Gastrocnemius medialis (tissue), 4 donors: ENCODE measurements around the gene NRCAM. TPM values are rescaled to one million over a fixed set of nuclear protein-coding genes. Genes with fewer than 3 reads are reported as not detected.

Source experiments
- ATAC-seq, 2 donors: fragments of 150-250 bp; one replicate each; pipeline ENCODE4 v1.9.1; 2016
- DNase-seq, 2 donors: peaks; one replicate each; pipeline ENCODE4 v3.0.0-alpha.2; 2019
- H3K27ac ChIP-seq, 4 donors: fragments of 200-600 bp; sonication (generic); 1 replicate in 1 of 4; 2 replicates in 3 of 4; pipeline ENCODE4 v1.5.1; 2016 to 2018; ENCODE audit warnings: mild to moderate bottlenecking in 2 of 4, moderate library complexity in 1 of 4
- H3K27me3 ChIP-seq, 3 donors: fragments of 200-600 bp; sonication (generic) in 2 of 3; 1 replicate in 1 of 3; 2 replicates in 2 of 3; pipeline versions ENCODE4 v1.5.1 to v1.6.0; 2016 to 2019; ENCODE audit warnings: mild to moderate bottlenecking in 1 of 3, moderate library complexity in 1 of 3
- H3K36me3 ChIP-seq, 2 donors: fragments of 200-600 bp; sonication (generic) in 1 of 2; one replicate each; pipeline ENCODE4 v1.5.1; 2017 to 2018
- H3K4me1 ChIP-seq, 2 donors: fragments of 200-600 bp; sonication (generic) in 1 of 2; one replicate each; pipeline ENCODE4 v1.5.1; 2016 to 2017; ENCODE audit warnings: mild to moderate bottlenecking in 2 of 2
- H3K4me3 ChIP-seq, 4 donors: fragments of 200-600 bp; sonication (generic) in 3 of 4; 1 replicate in 1 of 4; 2 replicates in 3 of 4; pipeline ENCODE4 v1.5.1; 2016 to 2019; ENCODE audit warnings: mild to moderate bottlenecking in 2 of 4
- H3K9me3 ChIP-seq, 3 donors: fragments of 200-600 bp; sonication (generic) in 2 of 3; 1 replicate in 1 of 3; 2 replicates in 2 of 3; pipeline ENCODE4 v1.5.1; 2016 to 2019
- CTCF ChIP-seq, 5 experiments: fragments of 450-650 bp in 3 of 5; fragments of 200-600 bp in 2 of 5; sonication (generic) in 2 of 5; IDR thresholded peaks in 4 of 5; conservative IDR thresholded peaks in 1 of 5; 1 replicate in 4 of 5; 2 replicates in 1 of 5; pipeline ENCODE4 v1.5.1; 2016 to 2019; ENCODE audit warnings: antibody characterized with exemption in 5 of 5, mild to moderate bottlenecking in 3 of 5, moderate library complexity in 3 of 5
- POLR2A ChIP-seq, 2 donors: fragments of 450-650 bp; IDR thresholded peaks; one replicate each; pipeline ENCODE4 v1.6.1; 2017; ENCODE audit warnings: antibody characterized with exemption in 2 of 2, mild to moderate bottlenecking in 2 of 2, moderate library complexity in 2 of 2
- in situ Hi-C, 4 donors: fragments of 200-750 bp; cut with MboI; loops; one replicate each; pipeline versions ENCODE4 v1.15.0 to v1.8.0; 2017; ENCODE audit warnings: low sequenced_read_pairs in 4 of 4
- intact Hi-C: fragments of 100-400 bp; cut with DNase I; formaldehyde crosslinking; loops from one replicate; pipeline ENCODE4 v1.15.1; 2023; ENCODE audit warnings: low total_unique reads
- total RNA-seq, 4 donors: library from RNA; depleted of rRNA; stranded (reverse); fragments of >200 nt; gene quantifications; one replicate each; pipeline versions ENCODE4 v1.1.0 to v1.2.3, GENCODE V29; 2016

The NRCAM gene
- total RNA-seq, 4 donors from 2014 or later, result 0.18 to 0.31 (median 0.23) TPM; not detected in 1

- in situ Hi-C loops, result no loop called here
- DNase-seq, result no peak
- H3K36me3 ChIP-seq, result no peaks in the 10 kb centered on the region
- no peaks in the 10 kb centered on the region for H3K27me3 ChIP-seq
- H3K27ac ChIP-seq, result no peak overlapping the region
- H3K4me1 ChIP-seq, result no peaks in the 10 kb centered on the region
- H3K9me3 ChIP-seq, result no peaks in the 10 kb centered on the region
- ATAC-seq, result no peak
- TF ChIP-seq CTCF (IDR thresholded peaks at IDR 0.05 in 4 of 5, conservative IDR thresholded peaks at IDR 0.05 in 1 of 5) (peak in 1 of 5 experiments; percentile 21), POLR2A (IDR thresholded peaks at IDR 0.05) (no peak)
- H3K4me3 ChIP-seq, result no peak overlapping the region
- intact Hi-C loops, result no loop called here
These were observed 346.9 kb downstream of the NRCAM start for GRCh38 chr7:108109221-108109908.

GRCh38 chr7:108108131-108108530, 348.1 kb downstream of the NRCAM start:
- intact Hi-C loops, result no loop called here

GRCh38 chr7:108104324-108104723, 351.9 kb downstream of the NRCAM start:
- Histone ChIP-seq H3K4me3 (no peak overlapping the region), H3K27me3 (no peaks in the 10 kb centered on the region), H3K27ac (no peak overlapping the region), H3K36me3 (no peaks in the 10 kb centered on the region), H3K9me3 (no peaks in the 10 kb centered on the region), H3K4me1 (no peaks in the 10 kb centered on the region)
- in situ Hi-C loops, result no loop called here
- DNase-seq, result no peak
- ATAC-seq, result no peak
- TF ChIP-seq CTCF (IDR thresholded peaks at IDR 0.05 in 4 of 5, conservative IDR thresholded peaks at IDR 0.05 in 1 of 5), result no peak
- intact Hi-C loops, result no loop called here

More at GRCh38 chr7:108108131-108108530, 348.1 kb downstream of the NRCAM start:
- Histone ChIP-seq H3K27me3 (no peaks in the 10 kb centered on the region), H3K4me1 (no peaks in the 10 kb centered on the region), H3K36me3 (no peaks in the 10 kb centered on the region), H3K4me3 (no peak overlapping the region), H3K9me3 (no peaks in the 10 kb centered on the region), H3K27ac (no peak overlapping the region)
- ATAC-seq (no peak), DNase-seq (no peak)
- in situ Hi-C loops, result no loop called here
- no peak for TF ChIP-seq POLR2A (IDR thresholded peaks at IDR 0.05)
- TF ChIP-seq CTCF (IDR thresholded peaks at IDR 0.05 in 4 of 5, conservative IDR thresholded peaks at IDR 0.05 in 1 of 5), result no peak

GRCh38 chr7:108103558-108104298, 352.5 kb downstream of the NRCAM start:
- TF ChIP-seq CTCF (IDR thresholded peaks at IDR 0.05 in 4 of 5, conservative IDR thresholded peaks at IDR 0.05 in 1 of 5) (no peak), POLR2A (IDR thresholded peaks at IDR 0.05) (no peak)
- no peak overlapping the region for H3K27ac ChIP-seq
- in situ Hi-C loops, result no loop called here
- intact Hi-C loops, result no loop called here
- DNase-seq (no peak), ATAC-seq (no peak)
- H3K36me3 ChIP-seq, result no peaks in the 10 kb centered on the region
- no peak overlapping the region for H3K4me3 ChIP-seq
- H3K9me3 ChIP-seq, result no peaks in the 10 kb centered on the region
- no peaks in the 10 kb centered on the region for H3K27me3 ChIP-seq
- no peaks in the 10 kb centered on the region for H3K4me1 ChIP-seq
